HG03103 (cell line): ENCODE data around the gene ZNF839.
"Not testable (repeated sequence)": the region's sequence is repeated elsewhere in the genome, so short reads cannot be mapped to it uniquely, and the experiment has no call there.

ENCODE experiments used
- ATAC-seq: cut with Tn5 transposase; IDR thresholded peaks from one replicate; pipeline ENCODE4 v1.9.1; 2021; ENCODE audit warnings: low read depth; ENCODE audit not compliant: unreplicated experiment

The ZNF839 gene

GRCh38 chr14:102304611-102305506 is 14.7 kb upstream of the ZNF839 start, which contains the start of gene MOK:
Gene MOK, minus strand, starts transcription at chr14:102305164. Its CDS starts 196 bp downstream, at chr14:102304968.
- ATAC-seq = peak; percentile 88

DNA sequence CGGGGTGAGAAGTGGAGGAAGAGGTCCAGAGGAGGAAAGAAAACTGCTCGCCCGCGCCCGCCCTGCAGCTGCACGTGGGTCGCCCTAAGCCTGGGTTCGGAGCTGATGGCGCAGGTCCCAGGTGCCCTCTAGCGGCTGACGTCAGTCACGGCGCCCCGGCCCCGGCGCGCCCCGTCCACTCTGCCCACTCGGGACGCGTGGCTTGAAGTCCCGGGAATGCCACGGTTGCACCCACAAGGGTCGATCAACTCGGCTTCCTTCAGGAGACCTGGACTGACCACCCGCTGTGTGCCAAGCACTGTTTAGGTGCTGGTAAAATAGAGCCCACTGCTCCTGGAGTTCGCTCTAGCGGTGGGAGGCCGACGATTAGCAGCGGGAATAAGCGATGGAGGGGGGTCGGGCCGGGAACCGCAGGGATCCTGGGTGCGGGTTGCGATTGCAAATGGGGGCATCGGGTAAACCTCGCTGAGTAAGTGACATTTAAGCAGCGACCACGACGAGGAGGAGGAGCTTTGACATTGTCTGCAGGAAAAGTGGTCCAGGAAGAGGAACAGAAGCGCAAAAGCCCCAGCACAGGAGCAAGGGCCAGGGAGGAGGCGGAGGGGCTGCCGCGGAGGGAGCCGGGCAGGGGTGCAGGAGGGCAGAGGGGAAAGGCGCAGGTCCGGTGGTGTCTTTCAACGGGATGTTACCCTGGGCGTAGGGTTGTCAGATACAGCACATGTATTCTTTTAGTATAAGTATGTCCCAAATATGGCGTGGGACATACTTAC is 5.1 kb upstream of the ZNF839 start:
- ATAC-seq = peak; percentile 39

DNA sequence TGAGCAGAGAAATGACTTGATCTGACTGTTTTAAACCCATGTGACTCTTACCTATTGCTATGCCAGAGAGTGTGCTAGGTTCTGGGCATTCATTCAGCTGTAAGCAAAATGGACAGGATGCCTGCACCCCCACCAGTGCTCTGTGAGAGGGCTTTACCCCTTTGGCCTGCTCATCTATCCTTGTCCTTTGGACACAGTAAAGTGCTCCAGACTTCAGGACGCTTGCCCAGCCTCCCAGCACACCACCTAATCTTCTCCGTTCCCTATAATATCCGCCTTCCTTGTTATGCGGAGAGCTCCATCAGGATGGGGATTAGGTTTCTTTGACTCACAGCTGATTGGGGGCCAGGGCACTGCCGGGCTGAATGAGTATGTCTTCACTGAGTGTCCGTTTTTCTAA is 4.4 kb upstream of the ZNF839 start:
- no peak for ATAC-seq

DNA sequence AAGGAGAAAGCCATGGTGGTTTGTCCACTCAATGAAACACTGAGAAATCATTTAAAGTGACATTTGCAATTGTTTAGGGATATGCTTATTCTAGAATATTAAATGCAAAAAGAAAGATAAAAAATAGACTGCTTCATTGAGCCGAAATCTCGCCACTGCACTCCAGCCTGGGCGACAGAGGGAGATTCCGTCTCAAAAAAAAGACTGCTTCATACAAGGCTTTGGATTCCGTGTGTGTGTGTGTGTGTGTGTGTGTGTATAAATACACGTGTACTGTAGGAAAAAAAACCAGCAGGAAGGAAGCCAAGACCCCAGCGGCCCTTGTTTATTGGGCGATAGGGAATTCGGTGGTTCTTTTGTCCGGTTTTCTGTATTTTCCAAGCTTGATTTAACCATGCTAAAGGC is 3.2 kb upstream of the ZNF839 start:
- no peak for ATAC-seq

DNA sequence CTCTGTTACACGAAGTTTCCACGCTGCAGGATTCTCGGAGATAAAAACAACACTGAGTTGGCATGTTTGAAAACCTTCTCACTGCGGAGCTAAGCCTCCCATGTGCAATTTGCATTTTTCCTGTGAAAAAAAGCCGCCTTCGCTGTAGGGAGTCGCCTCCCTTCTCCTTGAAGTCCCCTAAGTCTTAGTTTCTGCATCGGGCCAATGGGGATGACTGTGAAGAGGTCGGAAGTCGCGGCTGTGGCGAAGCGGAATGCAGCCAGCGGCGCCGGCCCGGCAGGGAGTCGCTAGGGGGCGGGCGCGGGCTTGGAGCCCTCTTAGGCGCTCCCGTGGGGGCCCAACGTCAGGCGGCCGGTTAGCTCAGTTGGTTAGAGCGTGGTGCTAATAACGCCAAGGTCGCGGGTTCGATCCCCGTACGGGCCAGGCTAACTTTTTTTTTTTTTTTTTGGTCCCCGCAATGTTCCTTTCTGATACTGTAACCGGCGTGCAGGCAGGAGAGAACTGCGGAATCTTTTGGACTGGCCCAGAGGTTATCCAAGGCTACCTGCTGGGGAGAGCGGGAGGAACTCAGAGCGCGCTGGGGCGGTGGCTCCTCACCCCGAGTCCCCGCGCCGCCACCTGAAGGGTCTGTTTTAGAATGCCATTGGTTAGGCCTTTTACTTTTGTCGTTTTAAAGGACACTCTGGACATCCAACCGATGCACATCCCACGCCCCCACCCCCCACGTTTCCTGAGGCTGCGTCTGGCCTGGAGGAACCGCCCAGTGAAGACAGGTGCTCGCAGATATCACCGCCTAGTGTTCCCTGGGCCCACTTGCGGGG is 2.6 kb upstream of the ZNF839 start:
- peak; percentile 61 for ATAC-seq

- no peak for ATAC-seq
Measured at GRCh38 chr14:102317564-102318248, 1.8 kb upstream of the ZNF839 start.

GRCh38 chr14:102318781-102319276 is 717 bp upstream of the ZNF839 start:
- ATAC-seq = no peak

DNA sequence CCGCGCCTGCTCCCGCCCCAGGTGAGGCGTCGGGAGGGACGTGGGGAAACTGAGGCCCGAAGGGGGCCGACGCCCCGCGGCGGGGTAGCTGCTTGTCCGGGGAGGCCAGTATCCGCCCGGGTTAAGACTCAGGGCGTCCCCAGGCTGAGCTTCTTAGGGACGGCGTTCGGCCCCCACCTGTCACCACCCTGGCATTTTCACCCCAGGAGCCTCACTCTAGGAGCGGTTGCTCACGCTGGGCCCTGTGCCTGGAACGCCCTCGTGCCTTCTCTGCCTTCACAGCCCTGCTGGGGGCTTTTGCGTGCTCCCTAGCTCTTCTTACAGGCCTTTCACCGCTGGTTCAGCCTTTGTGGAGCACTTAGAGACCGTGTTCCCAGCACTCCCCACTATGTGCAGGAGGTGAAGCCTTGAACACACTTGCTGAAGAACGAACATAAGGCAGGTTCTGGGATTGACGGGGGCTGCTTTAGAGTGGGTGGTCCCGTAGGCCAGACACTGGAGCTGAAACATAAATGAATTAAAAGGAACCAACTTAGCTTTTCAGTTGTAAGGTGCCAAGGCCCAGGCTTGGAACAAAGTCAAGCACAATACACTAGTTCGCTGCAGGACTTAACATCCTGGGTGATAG is 601 bp downstream of the ZNF839 start:
- peak; percentile 14 for ATAC-seq

GRCh38 chr14:102320671-102321455 is 1.3 kb downstream of the ZNF839 start:
- no peak for ATAC-seq

DNA sequence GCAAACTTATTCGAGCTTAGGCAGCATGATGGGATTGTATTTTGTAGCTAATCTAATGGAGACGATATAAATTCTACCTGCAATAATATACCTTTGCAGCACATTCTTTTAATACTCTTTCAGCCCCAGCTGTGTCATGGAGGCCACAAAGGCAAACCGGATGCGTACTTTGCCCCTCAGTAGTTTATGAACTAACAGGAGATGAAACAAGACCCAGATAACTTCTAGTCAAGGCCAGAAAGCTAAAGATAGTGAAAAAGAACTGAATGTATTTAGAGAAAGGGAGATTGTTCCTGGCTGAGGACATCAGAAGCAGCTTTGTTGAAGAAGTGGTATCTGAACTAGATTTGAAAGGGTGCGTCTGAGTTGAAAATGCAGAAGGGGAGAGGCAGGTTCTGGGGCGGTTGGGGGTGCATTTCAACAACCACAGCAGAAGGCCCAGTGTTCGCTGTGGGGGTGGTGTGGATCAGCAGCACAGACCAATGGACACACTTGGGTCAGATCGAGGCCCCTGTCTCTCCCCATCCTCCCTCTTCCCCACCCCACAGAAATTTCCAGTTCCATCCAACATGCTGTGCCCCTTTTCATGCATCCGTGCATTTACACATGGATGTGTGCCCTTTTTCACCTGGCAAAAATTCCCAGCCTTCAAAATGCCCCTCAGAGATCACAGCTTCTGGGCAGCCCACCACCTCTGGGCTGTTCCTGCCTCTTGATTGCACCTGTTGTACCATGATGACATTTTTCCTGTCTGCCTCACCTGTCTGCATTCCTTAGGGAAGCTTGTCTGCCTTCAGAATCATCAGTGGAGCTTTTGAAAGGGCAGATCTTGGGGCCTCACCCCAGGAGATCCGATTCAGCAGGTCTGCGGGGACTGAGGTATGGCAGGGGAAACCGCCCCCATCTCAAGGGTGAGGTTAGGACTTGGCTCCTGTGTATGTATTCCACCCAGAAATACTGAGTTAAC is 2.2 kb downstream of the ZNF839 start:
- ATAC-seq = no peak

DNA sequence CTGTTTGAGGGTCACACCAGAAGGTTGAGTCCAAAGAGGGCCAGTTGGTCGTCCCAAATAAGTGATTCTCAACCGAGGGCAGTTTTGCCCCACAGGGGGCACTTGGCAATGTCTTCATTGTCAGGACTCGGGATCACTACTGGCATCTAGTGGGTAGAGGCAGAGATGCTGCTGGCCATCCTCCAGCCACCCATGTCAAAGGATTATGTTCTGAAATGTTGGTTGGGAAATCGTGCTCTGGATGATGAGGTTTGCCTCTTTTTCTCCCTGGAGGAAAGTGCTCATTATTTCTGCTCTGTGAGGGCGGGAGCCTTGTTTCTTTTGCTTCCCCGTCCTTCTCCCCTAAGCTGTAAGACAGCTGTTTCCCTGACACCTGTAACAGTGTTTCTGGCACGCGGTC is 3.6 kb downstream of the ZNF839 start:
- ATAC-seq = no peak

DNA sequence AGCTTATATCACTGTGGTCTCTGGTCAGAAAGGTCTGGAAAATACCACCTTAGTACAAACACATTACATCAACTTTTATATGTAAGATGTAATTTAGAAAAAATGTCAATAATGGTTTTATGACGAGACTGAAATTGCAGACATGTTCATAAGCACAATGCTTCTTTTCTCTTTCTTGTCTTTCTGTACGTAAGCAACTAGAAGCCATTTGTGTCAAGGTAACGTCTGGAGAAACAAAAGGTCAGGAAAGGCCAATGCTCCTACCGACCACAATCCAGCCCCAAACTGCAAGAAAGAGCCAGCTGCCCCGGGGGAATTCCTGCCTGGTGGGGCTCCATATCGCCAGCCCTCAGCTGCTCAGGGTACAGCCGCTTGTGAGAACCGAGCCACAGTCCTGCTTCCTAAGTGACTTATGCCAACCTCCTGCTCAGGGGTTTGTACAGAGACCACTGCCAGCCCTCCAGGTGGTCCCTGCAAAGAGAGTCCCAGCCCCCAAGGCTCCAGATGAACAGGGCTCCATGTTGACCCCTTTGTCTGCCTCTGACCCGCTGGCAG is 6.3 kb downstream of the ZNF839 start:
- ATAC-seq = no peak

DNA sequence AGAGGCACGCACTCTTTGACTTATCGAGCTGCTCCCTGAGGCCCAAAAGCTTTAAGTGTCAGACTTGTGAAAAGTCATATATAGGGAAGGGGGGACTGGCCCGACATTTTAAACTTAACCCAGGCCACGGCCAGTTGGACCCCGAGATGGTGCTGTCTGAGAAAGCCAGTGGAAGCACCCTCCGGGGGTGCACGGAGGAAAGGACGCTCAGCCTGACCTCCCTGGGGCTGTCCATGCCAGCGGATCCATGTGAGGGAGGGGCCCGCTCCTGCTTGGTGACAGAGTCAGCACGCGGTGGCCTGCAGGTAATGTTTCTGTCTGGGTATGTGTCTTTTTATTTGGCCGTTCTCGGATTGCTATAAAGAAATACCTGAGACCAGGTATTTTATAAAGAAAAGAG is 7.0 kb downstream of the ZNF839 start:
- ATAC-seq = no peak

GRCh38 chr14:102329381-102329780 is 9.8 kb downstream of the ZNF839 start:
- ATAC-seq = not testable (repeated sequence)

DNA sequence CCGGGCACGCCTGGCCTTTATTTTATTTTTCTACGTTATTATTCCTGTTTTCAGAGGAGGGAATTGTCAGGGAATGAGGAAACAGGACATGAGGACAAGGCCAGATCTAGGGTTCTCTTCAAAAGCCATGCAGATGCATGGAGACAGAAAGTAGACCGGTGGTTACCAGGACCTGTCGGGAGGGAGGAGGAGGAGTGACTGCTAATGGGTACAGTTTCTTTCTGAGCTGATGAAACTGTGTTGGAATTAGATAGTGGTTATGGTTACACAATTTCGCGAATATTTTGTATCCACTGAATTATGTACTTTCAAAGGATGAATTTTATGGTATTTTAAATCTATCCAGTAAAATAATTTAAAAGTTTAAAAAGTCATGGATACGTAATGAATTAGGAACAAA is 11.3 kb downstream of the ZNF839 start:
- no peak for ATAC-seq

DNA sequence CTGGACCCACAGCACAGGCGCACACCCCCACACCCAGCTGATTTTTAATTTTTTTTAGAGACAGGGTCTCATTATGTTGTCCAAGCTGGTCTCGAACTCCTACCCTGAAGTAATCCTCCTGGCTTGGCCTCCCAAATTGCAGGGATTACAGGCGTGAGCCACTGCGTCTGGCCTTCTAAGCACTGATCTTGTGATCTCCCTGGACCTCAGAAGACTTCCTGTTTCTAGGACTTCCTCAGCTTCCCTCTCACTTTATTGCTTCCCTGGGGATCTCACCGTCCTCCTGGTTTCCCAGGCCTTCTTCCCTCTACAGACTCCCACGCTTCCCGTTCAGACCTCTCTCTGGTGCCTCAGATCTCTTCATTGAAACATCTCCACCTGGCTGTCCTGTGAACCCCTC is 13.8 kb downstream of the ZNF839 start:
- no peak for ATAC-seq
